ENCODE data around the gene VCL.
A peak's percentile ranks its signal among the peaks of the same experiment; 100 is the strongest.
"Not testable (repeated sequence)": the region's sequence is repeated elsewhere in the genome, so short reads cannot be mapped to it uniquely, and the experiment has no call there.

Gene VCL

GRCh38 chr10:74013004-74013403, 15.1 kb downstream of the VCL start:
- H3K27ac Mint-ChIP-seq, result no peak overlapping the region
- H3K4me1 Mint-ChIP-seq, result peaks cover 52% of the 10 kb centered on the region
- ATAC-seq, result no peak
- H3K4me3 Mint-ChIP-seq, result no peak overlapping the region
- H3K36me3 Mint-ChIP-seq, result peaks cover 12% of the 10 kb centered on the region
- H3K9me3 Mint-ChIP-seq, result no peaks in the 10 kb centered on the region
- H3K27me3 Mint-ChIP-seq, result no peaks in the 10 kb centered on the region

- not testable (repeated sequence) for H3K9me3 Mint-ChIP-seq, H3K4me3 Mint-ChIP-seq, H3K27ac Mint-ChIP-seq, ATAC-seq, H3K27me3 Mint-ChIP-seq
- Mint-ChIP-seq H3K36me3 (peaks cover 17% of the 10 kb centered on the region), H3K4me1 (peaks cover 43% of the 10 kb centered on the region)
Observed at GRCh38 chr10:74014574-74014973, 16.7 kb downstream of the VCL start.

- no peak overlapping the region for H3K4me3 Mint-ChIP-seq
- no peak for ATAC-seq
- peaks cover 24% of the 10 kb centered on the region for H3K4me1 Mint-ChIP-seq
- H3K27me3 Mint-ChIP-seq, result no peaks in the 10 kb centered on the region
- peaks cover 34% of the 10 kb centered on the region for H3K36me3 Mint-ChIP-seq
- no peaks in the 10 kb centered on the region for H3K9me3 Mint-ChIP-seq
- no peak overlapping the region for H3K27ac Mint-ChIP-seq
Observed at GRCh38 chr10:74018241-74018640, 20.3 kb downstream of the VCL start.

GRCh38 chr10:74021248-74022055, 23.5 kb downstream of the VCL start:
- Mint-ChIP-seq H3K4me3 (no peak overlapping the region), H3K4me1 (peaks cover 32% of the 10 kb centered on the region), H3K27ac (peak overlapping the region; percentile 58), H3K36me3 (peaks cover 33% of the 10 kb centered on the region), H3K9me3 (no peaks in the 10 kb centered on the region), H3K27me3 (no peaks in the 10 kb centered on the region)
- no peak for ATAC-seq

- Mint-ChIP-seq H3K9me3 (no peaks in the 10 kb centered on the region), H3K27me3 (no peaks in the 10 kb centered on the region), H3K36me3 (peaks cover 22% of the 10 kb centered on the region), H3K4me1 (peaks cover 37% of the 10 kb centered on the region), H3K27ac (no peak overlapping the region), H3K4me3 (no peak overlapping the region)
- no peak for ATAC-seq
Observed at GRCh38 chr10:74022926-74023629, 25.2 kb downstream of the VCL start.

- Mint-ChIP-seq H3K27ac (no peak overlapping the region), H3K36me3 (peaks cover 17% of the 10 kb centered on the region), H3K27me3 (no peaks in the 10 kb centered on the region), H3K4me3 (no peak overlapping the region), H3K4me1 (peaks cover 37% of the 10 kb centered on the region), H3K9me3 (no peaks in the 10 kb centered on the region)
- ATAC-seq, result no peak
Observed at GRCh38 chr10:74024600-74024999, 26.7 kb downstream of the VCL start.

- no peaks in the 10 kb centered on the region for H3K27me3 Mint-ChIP-seq
- no peak for ATAC-seq
Observed at GRCh38 chr10:74025380-74025978, 27.6 kb downstream of the VCL start.

GRCh38 chr10:74026428-74027015, 28.6 kb downstream of the VCL start:
- no peak for ATAC-seq
- Mint-ChIP-seq H3K27ac (no peak overlapping the region), H3K4me3 (no peak overlapping the region), H3K9me3 (no peaks in the 10 kb centered on the region), H3K27me3 (no peaks in the 10 kb centered on the region), H3K4me1 (peaks cover 33% of the 10 kb centered on the region), H3K36me3 (peaks cover 17% of the 10 kb centered on the region)

More at GRCh38 chr10:74025380-74025978, 27.6 kb downstream of the VCL start:
- H3K27ac Mint-ChIP-seq, result no peak overlapping the region
- peaks cover 34% of the 10 kb centered on the region for H3K4me1 Mint-ChIP-seq
- H3K36me3 Mint-ChIP-seq, result peaks cover 11% of the 10 kb centered on the region
- no peaks in the 10 kb centered on the region for H3K9me3 Mint-ChIP-seq
- no peak overlapping the region for H3K4me3 Mint-ChIP-seq

- no peaks in the 10 kb centered on the region for H3K9me3 Mint-ChIP-seq
- H3K27me3 Mint-ChIP-seq, result no peaks in the 10 kb centered on the region
- H3K4me1 Mint-ChIP-seq, result peaks cover 29% of the 10 kb centered on the region
- H3K36me3 Mint-ChIP-seq, result peaks cover 11% of the 10 kb centered on the region
- H3K4me3 Mint-ChIP-seq, result no peak overlapping the region
- no peak overlapping the region for H3K27ac Mint-ChIP-seq
- no peak for ATAC-seq
Observed at GRCh38 chr10:74027702-74028101, 29.8 kb downstream of the VCL start.

- H3K27me3 Mint-ChIP-seq, result no peaks in the 10 kb centered on the region
- peaks cover 51% of the 10 kb centered on the region for H3K4me1 Mint-ChIP-seq
- peaks cover 7% of the 10 kb centered on the region for H3K36me3 Mint-ChIP-seq
- ATAC-seq, result no peak
- no peak overlapping the region for H3K4me3 Mint-ChIP-seq
- H3K27ac Mint-ChIP-seq, result no peak overlapping the region
- H3K9me3 Mint-ChIP-seq, result no peaks in the 10 kb centered on the region
Observed at GRCh38 chr10:74029943-74030342, 32.0 kb downstream of the VCL start.

GRCh38 chr10:74032208-74032607, 34.3 kb downstream of the VCL start:
- ATAC-seq, H3K9me3 Mint-ChIP-seq, H3K27me3 Mint-ChIP-seq, H3K4me3 Mint-ChIP-seq: not testable (repeated sequence)
- peaks cover 41% of the 10 kb centered on the region for H3K4me1 Mint-ChIP-seq
- H3K27ac Mint-ChIP-seq, result peak overlapping the region; percentile 57
- peaks cover 10% of the 10 kb centered on the region for H3K36me3 Mint-ChIP-seq

GRCh38 chr10:74032900-74033655, 35.2 kb downstream of the VCL start:
- peaks cover 13% of the 10 kb centered on the region for H3K36me3 Mint-ChIP-seq
- no peaks in the 10 kb centered on the region for H3K9me3 Mint-ChIP-seq
- no peak overlapping the region for H3K4me3 Mint-ChIP-seq
- no peaks in the 10 kb centered on the region for H3K27me3 Mint-ChIP-seq
- H3K27ac Mint-ChIP-seq, result peak overlapping the region; percentile 57
- no peak for ATAC-seq
- H3K4me1 Mint-ChIP-seq, result peaks cover 45% of the 10 kb centered on the region

GRCh38 chr10:74033702-74034101, 35.8 kb downstream of the VCL start:
- no peaks in the 10 kb centered on the region for H3K9me3 Mint-ChIP-seq
- H3K4me3 Mint-ChIP-seq, result no peak overlapping the region
- ATAC-seq, result no peak
- peaks cover 45% of the 10 kb centered on the region for H3K4me1 Mint-ChIP-seq
- no peaks in the 10 kb centered on the region for H3K27me3 Mint-ChIP-seq
- peak overlapping the region; percentile 57 for H3K27ac Mint-ChIP-seq
- peaks cover 13% of the 10 kb centered on the region for H3K36me3 Mint-ChIP-seq

GRCh38 chr10:74034301-74034700, 36.4 kb downstream of the VCL start:
- peaks cover 48% of the 10 kb centered on the region for H3K4me1 Mint-ChIP-seq
- peak overlapping the region; percentile 57 for H3K27ac Mint-ChIP-seq
- peaks cover 13% of the 10 kb centered on the region for H3K36me3 Mint-ChIP-seq
- ATAC-seq, result peak; percentile 89
- H3K27me3 Mint-ChIP-seq, result no peaks in the 10 kb centered on the region
- no peaks in the 10 kb centered on the region for H3K9me3 Mint-ChIP-seq
- H3K4me3 Mint-ChIP-seq, result peak overlapping the region; percentile 0

GRCh38 chr10:74035303-74035702, 37.4 kb downstream of the VCL start:
- H3K36me3 Mint-ChIP-seq, result peaks cover 20% of the 10 kb centered on the region
- no peak for ATAC-seq
- H3K9me3 Mint-ChIP-seq, result no peaks in the 10 kb centered on the region
- no peaks in the 10 kb centered on the region for H3K27me3 Mint-ChIP-seq
- peak overlapping the region; percentile 57 for H3K27ac Mint-ChIP-seq
- peaks cover 58% of the 10 kb centered on the region for H3K4me1 Mint-ChIP-seq
- no peak overlapping the region for H3K4me3 Mint-ChIP-seq
